Measurements from ENCODE around the gene BANP.

DNA sequence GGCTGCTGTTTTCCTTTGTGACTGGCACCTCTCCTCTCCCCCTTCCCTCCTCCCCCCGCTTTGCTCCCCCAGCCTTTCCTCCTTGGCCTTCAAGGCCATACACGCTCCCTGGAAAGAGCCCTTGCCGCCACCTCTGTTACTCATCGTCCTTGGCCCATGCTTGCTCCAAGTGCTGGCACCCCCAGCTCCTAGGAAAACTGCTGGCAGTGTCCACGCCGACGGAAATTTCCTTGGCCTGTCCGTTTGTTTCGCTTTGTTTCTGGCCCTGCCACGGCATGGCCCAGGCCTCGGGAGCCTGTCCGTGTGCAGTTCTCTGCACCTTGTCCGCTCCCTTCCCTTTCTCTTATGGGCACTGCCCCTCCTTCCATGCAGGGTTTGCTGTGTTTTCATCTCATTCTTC, 32.9 kb upstream of the BANP start:
- TF ChIP-seq, protein P1, sequence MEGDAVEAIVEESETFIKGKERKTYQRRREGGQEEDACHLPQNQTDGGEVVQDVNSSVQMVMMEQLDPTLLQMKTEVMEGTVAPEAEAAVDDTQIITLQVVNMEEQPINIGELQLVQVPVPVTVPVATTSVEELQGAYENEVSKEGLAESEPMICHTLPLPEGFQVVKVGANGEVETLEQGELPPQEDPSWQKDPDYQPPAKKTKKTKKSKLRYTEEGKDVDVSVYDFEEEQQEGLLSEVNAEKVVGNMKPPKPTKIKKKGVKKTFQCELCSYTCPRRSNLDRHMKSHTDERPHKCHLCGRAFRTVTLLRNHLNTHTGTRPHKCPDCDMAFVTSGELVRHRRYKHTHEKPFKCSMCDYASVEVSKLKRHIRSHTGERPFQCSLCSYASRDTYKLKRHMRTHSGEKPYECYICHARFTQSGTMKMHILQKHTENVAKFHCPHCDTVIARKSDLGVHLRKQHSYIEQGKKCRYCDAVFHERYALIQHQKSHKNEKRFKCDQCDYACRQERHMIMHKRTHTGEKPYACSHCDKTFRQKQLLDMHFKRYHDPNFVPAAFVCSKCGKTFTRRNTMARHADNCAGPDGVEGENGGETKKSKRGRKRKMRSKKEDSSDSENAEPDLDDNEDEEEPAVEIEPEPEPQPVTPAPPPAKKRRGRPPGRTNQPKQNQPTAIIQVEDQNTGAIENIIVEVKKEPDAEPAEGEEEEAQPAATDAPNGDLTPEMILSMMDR (IDR thresholded peaks at IDR 0.05; ENCODE audit: extremely low read depth in 1 of 2, insufficient read depth in 1 of 2, low read depth in 1 of 2, low read length in 2 of 2), result no peak
- TF ChIP-seq POLR2A (IDR thresholded peaks at IDR 0.05; ENCODE audit: low read depth, low read length) (no peak), EZH2 (IDR thresholded peaks at IDR 0.05; ENCODE audit: borderline replicate concordance, low read depth, low read length, severe bottlenecking) (no peak), POLR2AphosphoS5 (IDR thresholded peaks at IDR 0.05; ENCODE audit: insufficient read depth, low read depth, low read length) (no peak)
- TF ChIP-seq, protein P2, sequence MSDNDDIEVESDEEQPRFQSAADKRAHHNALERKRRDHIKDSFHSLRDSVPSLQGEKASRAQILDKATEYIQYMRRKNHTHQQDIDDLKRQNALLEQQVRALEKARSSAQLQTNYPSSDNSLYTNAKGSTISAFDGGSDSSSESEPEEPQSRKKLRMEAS (IDR thresholded peaks at IDR 0.05; ENCODE audit: insufficient read depth, insufficient read length), result no peak

Measured in endothelial cell of umbilical vein (primary cell).